Erythroblast (primary cell): ENCODE results near the gene UBL4B.

ENCODE experiments used
- DNase-seq, 2 experiments: peaks; one replicate each; lab custom pipeline; 2025; lab: John Stamatoyannopoulos, UW
- GATA1 ChIP-seq: IDR thresholded peaks from 2 replicates; pipeline ENCODE4 v1.6.1; 2011; ENCODE audit warnings: low read depth, mild to moderate bottlenecking, control low read depth, low read length, moderate library complexity
- POLR2A ChIP-seq: IDR thresholded peaks from 2 replicates; pipeline ENCODE4 v1.6.1; 2011; ENCODE audit warnings: mild to moderate bottlenecking, low read length

UBL4B gene

GRCh38 chr1:110112143-110112542 is at the start of gene UBL4B:
TSS of gene UBL4B (plus strand) at chr1:110112443. CDS start at chr1:110112535, 92 bp downstream.
- TF ChIP-seq POLR2A, result no peak
- no peak for DNase-seq

- no peak for DNase-seq
- TF ChIP-seq GATA1 (no peak), POLR2A (no peak)
Observed at GRCh38 chr1:110062612-110063011, 49.6 kb upstream of the UBL4B start.

GRCh38 chr1:110063781-110064180 is 48.5 kb upstream of the UBL4B start:
- no peak for DNase-seq
- TF ChIP-seq POLR2A, result no peak
- no peak for TF ChIP-seq GATA1

- TF ChIP-seq GATA1 (no peak), POLR2A (no peak)
- DNase-seq, result no peak
Observed at GRCh38 chr1:110064576-110065337, 47.5 kb upstream of the UBL4B start.

- no peak for TF ChIP-seq POLR2A
- no peak for TF ChIP-seq GATA1
- DNase-seq, result no peak
Observed at GRCh38 chr1:110065841-110066240, 46.4 kb upstream of the UBL4B start.

GRCh38 chr1:110067479-110067892 is 44.8 kb upstream of the UBL4B start:
- no peak for DNase-seq
- TF ChIP-seq POLR2A (no peak), GATA1 (no peak)

- peak; percentile 38 to 42 for DNase-seq
- TF ChIP-seq POLR2A (no peak), GATA1 (no peak)
Observed at GRCh38 chr1:110067893-110068645, 44.2 kb upstream of the UBL4B start.

- DNase-seq, result peak; percentile 41
- TF ChIP-seq POLR2A (no peak), GATA1 (no peak)
Observed at GRCh38 chr1:110068646-110069403, 43.4 kb upstream of the UBL4B start.

GRCh38 chr1:110069404-110070281 is 42.6 kb upstream of the UBL4B start:
- TF ChIP-seq POLR2A (no peak), GATA1 (no peak)
- peak in 1 of 2 experiments; percentile 33 for DNase-seq

GRCh38 chr1:110070282-110070669 is 42.0 kb upstream of the UBL4B start:
- TF ChIP-seq GATA1 (no peak), POLR2A (no peak)
- no peak for DNase-seq

GRCh38 chr1:110070671-110071242 is 41.5 kb upstream of the UBL4B start, which contains the start of gene ALX3:
TSS of gene ALX3 (minus strand) at chr1:110070672. CDS start at chr1:110070612, 60 bp downstream.
- no peak for DNase-seq
- TF ChIP-seq POLR2A (no peak), GATA1 (no peak)

GRCh38 chr1:110074166-110074565 is 38.1 kb upstream of the UBL4B start:
- TF ChIP-seq POLR2A (no peak), GATA1 (no peak)
- DNase-seq, result no peak
